DMS53 treated with DMSO at 0.1 percent for 48 hours (cell line): ENCODE measurements around the gene CASKIN2.
"Not testable (repeated sequence)": the region's sequence is repeated elsewhere in the genome, so short reads cannot be mapped to it uniquely, and the experiment has no call there.

ENCODE experiments used
- DNase-seq: peaks from one replicate; lab custom pipeline; 2025; ENCODE audit not compliant: unreplicated experiment; lab: John Stamatoyannopoulos, UW

CASKIN2 gene

GRCh38 chr17:75521290-75521689 lies 6.0 kb upstream of the CASKIN2 start:
- no peak for DNase-seq

GRCh38 chr17:75520413-75520812 lies 5.1 kb upstream of the CASKIN2 start:
- DNase-seq = not testable (repeated sequence)

GRCh38 chr17:75518983-75519537 lies 3.7 kb upstream of the CASKIN2 start:
- DNase-seq = no peak

DNA sequence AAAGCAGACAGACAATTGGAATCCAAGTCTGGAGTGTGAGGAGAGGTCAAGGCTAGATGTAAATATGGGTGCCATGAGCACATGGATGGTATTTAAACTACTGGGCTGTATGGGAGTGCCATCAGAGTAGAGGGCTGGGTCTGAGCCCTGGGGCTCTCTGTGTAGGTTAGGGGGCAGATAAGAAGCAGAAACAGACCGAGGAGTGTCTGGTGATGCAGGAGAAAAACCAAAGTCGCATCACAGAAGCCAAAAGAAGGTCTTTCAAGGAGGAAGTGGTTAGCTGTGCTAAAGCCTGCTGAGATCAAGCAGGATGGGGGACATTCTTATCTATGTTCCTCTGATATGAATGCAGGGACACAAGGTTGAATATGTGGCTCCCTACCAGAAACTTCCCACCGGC lies 2.9 kb upstream of the CASKIN2 start:
- DNase-seq = no peak

DNA sequence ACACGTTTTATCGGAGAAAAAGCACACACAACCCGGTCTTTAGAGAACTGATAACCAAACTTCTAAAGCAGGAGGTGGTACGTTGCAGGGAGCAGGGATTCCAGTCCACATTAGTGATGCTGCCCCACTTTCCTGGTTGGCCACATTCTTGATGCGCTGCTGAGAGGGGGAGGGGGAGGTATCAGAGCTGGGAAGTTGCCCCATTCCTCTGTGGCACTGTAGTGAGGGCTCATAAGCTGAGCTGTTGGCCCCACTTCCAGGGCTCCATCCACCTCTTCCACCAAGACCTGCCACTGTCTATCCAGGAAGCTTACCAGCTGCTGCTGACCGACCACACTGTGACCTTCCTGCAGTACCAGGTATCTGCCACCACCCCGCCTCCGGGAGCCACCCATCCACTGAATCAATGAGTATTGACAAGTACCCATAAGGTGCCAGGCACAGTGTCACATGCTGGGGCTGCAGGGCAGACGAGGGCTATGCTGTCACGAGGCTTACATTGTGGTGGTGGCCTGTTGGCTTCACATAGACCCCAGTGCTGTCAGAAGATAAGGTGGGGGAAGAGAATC lies 2.0 kb upstream of the CASKIN2 start:
- DNase-seq = no peak

GRCh38 chr17:75516619-75517296 lies 1.4 kb upstream of the CASKIN2 start:
- no peak for DNase-seq

- DNase-seq = peak; percentile 68
Measured at GRCh38 chr17:75516255-75516618, 900 bp upstream of the CASKIN2 start, which contains the start of gene TSEN54. TSEN54 (plus strand) TSS chr17:75516528; CDS start chr17:75516561, 33 bp downstream.

DNA sequence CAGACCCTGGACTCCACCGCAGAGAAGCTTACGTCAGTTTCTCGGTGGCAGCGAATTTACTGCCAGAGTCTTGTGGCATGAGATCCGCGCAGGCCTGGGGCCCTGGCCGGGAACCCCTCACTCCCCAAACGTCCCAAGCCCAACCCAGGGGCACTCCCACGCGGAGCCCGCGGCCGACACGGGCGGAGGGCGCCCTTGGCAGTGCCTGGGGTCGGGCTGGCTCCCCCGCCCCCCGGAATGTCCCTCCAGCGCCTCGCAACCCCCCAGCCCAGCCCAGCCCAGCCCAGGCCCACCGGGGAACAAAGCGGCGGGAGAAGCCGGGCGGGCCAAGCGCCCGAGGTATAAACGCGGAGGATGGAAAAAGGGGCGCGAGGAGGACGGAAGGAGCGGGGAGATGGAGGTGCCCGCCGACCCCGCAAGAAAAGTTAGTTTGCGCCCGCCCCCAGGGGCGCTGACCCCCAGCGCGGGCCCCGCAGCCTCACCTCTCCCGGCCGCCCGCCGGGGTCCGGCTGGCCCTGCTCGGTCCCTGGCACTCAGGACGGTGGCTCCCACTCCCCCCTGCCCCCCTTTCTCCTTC lies 330 bp downstream of the CASKIN2 start:
- DNase-seq = no peak

DNA sequence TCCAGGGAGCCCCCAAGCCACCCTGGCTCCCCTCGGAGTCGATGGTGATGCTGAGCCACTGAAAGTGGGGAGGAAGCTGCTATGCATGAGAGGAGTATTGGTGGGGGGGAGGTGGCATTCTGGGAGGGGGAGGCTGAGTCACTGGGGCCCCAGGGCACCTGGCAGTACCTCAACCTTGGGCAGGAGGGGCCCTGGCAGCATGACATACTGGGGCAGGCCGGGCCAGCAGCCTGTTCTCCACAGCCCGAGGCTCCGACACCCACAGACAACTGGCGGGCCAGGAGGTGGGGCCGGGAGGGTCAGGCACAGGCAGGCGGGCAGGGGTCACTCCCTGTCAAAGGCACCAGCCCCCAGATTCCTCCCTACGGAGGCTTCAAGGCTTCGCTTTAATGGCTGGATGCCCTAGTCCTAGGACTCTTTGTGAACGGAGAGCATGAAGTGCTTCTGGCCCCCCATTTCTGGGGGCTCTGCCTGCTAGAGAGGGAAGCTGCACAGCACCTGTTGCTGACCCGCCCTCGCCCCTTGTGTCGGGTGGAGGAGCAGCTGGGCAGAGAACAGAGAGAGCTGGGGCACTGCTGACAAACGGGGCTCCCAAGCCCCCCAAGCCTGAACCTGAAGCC lies 928 bp downstream of the CASKIN2 start:
- DNase-seq = no peak

DNA sequence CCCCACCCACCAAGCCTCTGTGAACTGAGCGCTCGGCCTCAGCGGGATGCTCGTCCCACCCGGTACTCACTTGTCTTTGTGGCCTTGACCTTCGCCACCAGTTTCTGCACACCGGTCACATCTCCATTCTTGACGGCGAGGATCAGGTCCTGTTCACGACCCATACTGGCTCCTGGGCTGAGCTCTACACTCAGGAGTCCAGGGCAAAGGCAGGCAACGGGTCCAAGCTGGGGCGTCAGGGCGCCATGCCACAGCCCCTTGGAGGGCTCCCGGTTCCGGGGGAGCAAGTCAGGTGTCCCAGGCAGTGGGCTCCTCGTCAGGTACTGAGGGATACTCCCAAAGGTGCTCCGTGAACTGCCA lies 1.7 kb downstream of the CASKIN2 start:
- no peak for DNase-seq

- DNase-seq = no peak
Measured at GRCh38 chr17:75512926-75513640, 2.3 kb downstream of the CASKIN2 start.

GRCh38 chr17:75511610-75512575 lies 3.4 kb downstream of the CASKIN2 start:
- DNase-seq = no peak

GRCh38 chr17:75511270-75511609 lies 4.1 kb downstream of the CASKIN2 start:
- no peak for DNase-seq

GRCh38 chr17:75509528-75510258 lies 5.6 kb downstream of the CASKIN2 start:
- DNase-seq = no peak

- no peak for DNase-seq
Measured at GRCh38 chr17:75508931-75509361, 6.4 kb downstream of the CASKIN2 start.

DNA sequence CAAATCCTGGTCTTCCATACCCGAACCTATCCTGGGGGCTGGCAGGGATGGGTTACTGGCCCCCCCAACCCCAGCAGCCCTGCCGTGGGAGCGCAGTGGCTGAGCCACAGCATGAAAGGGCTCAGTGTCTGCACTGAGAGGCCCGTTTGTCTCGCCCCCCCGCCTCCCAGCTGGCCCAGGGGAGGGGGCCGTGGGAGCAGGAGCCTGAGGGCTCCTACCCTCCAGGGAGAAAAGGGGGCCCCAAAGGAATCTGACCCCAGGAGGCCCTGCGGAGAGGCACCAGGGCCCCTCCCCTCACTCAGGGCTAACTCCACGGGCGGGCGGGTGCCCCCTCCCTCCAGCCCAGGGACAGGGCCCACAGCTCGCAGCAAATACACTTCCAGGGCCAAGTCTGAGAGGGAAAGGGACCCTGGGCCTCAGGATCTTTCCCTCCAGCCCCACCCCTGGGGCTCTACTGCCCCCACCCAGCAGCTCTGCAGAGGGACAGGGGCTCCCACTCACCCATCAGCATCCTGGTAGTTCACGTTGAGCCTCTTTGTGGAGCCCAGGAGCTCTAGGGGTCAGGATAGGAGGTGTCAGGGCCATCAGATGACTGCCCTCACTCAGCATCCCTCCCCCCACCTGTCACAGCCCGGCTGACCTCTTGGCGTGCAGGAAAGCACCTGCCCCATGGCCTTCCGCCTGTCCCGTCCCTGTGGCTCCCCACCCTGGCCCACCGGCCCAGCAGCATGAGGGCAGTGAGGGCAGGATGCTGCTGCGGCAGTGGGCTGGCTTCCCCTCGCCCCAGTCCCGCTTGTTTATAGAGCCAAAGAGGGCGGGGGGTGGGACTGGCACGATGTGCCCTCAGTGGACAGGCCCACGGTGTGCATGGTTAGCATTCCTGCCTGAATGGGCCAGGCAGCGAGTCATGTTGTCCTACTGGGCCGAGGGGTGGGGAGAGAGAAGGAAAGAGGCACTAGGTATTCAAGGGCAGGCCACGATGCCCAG lies 7.3 kb downstream of the CASKIN2 start:
- DNase-seq = no peak

DNA sequence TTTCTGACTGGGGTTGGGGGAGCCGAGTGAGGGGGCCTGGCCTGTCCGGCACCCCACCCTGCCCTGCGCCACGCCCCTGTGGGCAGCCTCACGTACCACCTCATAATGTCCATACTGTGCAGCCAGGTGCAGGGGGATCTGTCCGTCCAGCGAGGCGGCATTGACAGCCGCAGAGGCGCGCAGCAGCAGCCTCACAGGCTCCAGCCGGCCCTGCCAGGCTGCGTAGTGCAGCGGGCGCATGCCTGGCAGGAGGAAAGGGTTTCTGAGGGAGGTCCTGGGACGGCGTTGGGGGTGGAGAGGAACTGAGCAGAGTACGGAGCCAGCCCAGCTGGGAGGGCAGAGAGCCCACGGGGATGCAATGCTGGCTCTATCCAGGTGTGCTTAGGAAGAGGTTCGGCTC lies 8.4 kb downstream of the CASKIN2 start:
- DNase-seq = no peak

DNA sequence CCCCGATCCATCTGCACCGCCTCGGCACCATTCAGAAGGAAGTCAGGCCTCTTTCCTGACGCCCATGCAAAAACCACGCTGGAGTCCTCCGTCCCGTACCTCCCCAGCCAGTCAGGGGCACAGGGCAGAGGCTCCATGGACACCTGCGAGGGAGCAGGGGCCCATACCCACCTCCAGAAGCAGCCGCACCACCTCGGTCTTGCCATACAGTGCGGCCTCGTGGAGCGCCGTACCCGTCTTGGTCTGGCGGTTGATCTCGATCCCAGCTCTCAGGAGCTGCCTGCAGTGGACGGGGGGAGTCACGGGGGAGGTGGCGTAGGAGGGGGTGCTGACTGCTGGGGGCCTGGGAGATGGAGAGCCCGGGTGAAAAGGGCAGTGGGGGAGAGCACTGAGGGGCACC lies 9.2 kb downstream of the CASKIN2 start:
- DNase-seq = no peak
